ENCODE results near the gene CIITA.

DNA sequence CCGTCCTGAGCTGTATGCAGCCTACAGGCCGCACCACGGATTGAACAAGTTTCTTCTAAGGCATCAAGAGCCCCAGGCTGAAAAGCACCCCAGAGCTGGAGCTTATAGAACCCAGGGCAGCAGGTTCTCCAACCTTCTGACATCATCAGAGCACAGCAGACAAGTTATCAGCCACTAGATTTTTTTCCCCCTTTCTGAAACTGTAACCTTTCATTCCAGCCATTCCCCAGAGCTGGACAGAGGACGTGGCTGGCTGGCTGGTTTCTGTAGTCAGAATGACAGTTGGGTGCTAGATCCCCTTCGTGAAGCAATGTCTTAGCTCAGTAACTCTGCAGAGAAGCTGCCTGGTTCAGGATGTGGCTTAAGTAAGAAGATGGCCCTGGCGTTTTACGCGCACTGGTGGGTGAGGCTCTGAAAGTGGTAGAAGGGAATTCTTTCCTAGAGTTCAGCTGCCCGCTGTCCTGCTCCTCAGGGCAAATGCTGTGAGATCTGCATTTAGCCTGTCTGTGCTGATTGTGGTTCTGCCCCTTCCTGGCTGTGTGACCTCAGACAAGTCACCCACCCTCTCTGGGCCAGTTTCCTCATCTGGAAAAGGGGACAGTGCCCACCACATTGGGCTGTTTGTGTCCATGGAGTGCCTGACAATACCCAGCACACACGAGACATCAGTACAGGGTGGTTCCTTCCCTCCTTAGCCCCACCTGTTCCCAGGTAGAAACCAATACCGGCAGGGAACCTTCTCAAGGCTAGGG lies 56.1 kb downstream of the CIITA start:
- TF ChIP-seq ZFX (IDR thresholded peaks at IDR 0.05; ENCODE audit: borderline replicate concordance) = no peak
- TF ChIP-seq, protein P1, sequence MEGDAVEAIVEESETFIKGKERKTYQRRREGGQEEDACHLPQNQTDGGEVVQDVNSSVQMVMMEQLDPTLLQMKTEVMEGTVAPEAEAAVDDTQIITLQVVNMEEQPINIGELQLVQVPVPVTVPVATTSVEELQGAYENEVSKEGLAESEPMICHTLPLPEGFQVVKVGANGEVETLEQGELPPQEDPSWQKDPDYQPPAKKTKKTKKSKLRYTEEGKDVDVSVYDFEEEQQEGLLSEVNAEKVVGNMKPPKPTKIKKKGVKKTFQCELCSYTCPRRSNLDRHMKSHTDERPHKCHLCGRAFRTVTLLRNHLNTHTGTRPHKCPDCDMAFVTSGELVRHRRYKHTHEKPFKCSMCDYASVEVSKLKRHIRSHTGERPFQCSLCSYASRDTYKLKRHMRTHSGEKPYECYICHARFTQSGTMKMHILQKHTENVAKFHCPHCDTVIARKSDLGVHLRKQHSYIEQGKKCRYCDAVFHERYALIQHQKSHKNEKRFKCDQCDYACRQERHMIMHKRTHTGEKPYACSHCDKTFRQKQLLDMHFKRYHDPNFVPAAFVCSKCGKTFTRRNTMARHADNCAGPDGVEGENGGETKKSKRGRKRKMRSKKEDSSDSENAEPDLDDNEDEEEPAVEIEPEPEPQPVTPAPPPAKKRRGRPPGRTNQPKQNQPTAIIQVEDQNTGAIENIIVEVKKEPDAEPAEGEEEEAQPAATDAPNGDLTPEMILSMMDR (IDR thresholded peaks at IDR 0.05) = no peak
